Suprapubic skin (tissue), 4 donors: ENCODE results near the gene ANKRD13B. TPM values are rescaled to one million over a fixed set of nuclear protein-coding genes. Genes with fewer than 3 reads are reported as not detected.

ENCODE experiments used
- DNase-seq, 2 donors: peaks; one replicate each; pipeline ENCODE4 v3.0.0-alpha.2; 2019; ENCODE audit warnings: low spot score in 2 of 2
- H3K27ac ChIP-seq: fragments of 200-600 bp; sonication (generic); one replicate; pipeline ENCODE4 v1.5.1; 2019
- H3K27me3 ChIP-seq: fragments of 200-600 bp; sonication (generic); one replicate; pipeline ENCODE4 v1.5.1; 2019
- H3K36me3 ChIP-seq: fragments of 200-600 bp; sonication (generic); one replicate; pipeline ENCODE4 v1.5.1; 2019
- H3K4me1 ChIP-seq: fragments of 200-600 bp; sonication (generic); one replicate; pipeline ENCODE4 v1.5.1; 2019
- H3K4me3 ChIP-seq: fragments of 200-600 bp; sonication (generic); one replicate; pipeline ENCODE4 v1.5.1; 2019; ENCODE audit warnings: mild to moderate bottlenecking
- H3K9me3 ChIP-seq: fragments of 200-600 bp; sonication (generic); one replicate; pipeline ENCODE4 v1.5.1; 2019
- CTCF ChIP-seq, 2 donors: fragments of 200-600 bp in 1 of 2; fragments of 450-650 bp in 1 of 2; sonication (generic) in 1 of 2; IDR thresholded peaks; one replicate each; pipeline ENCODE4 v1.5.1; 2016 to 2019; ENCODE audit warnings: antibody characterized with exemption in 2 of 2, mild to moderate bottlenecking in 1 of 2, moderate library complexity in 1 of 2
- EP300 ChIP-seq: sonication (generic); formaldehyde crosslinking; IDR thresholded peaks from one replicate; pipeline ENCODE4 v1.6.1; 2017; ENCODE audit warnings: antibody characterized with exemption
- POLR2A ChIP-seq, 2 donors: fragments of 450-650 bp; IDR thresholded peaks; one replicate each; pipeline ENCODE4 v1.6.1; 2017; ENCODE audit warnings: antibody characterized with exemption in 2 of 2, mild to moderate bottlenecking in 2 of 2, moderate library complexity in 2 of 2
- POLR2AphosphoS5 ChIP-seq, 3 donors: sonication (generic); formaldehyde crosslinking; IDR thresholded peaks; one replicate each; pipeline ENCODE4 v1.6.1; 2017; ENCODE audit warnings: antibody characterized with exemption in 3 of 3
- WGBS: methylation state at CpG from one replicate; pipeline ENCODE4 v1.1.5; 2018; 5-methylcytosine and 5-hydroxymethylcytosine counted together
- total RNA-seq, 4 donors: library from RNA; depleted of rRNA; stranded (reverse); fragments of >200 nt; gene quantifications; one replicate each; pipeline ENCODE4 v1.1.0, GENCODE V29; 2016

ANKRD13B gene
- total RNA-seq, 4 donors from 2014 or later = 9.0 to 16.5 (median 10.8) TPM

- Histone ChIP-seq H3K27me3 (no peaks in the 10 kb centered on the region), H3K4me1 (peaks cover 82% of the 10 kb centered on the region), H3K36me3 (no peaks in the 10 kb centered on the region), H3K27ac (peak overlapping the region; percentile 86), H3K9me3 (no peaks in the 10 kb centered on the region), H3K4me3 (peak overlapping the region; percentile 88)
- WGBS = 7% methylated on average over 23 of the region's 25 CpGs
- TF ChIP-seq POLR2A (IDR thresholded peaks at IDR 0.05) (no peak), EP300 (no peak), CTCF (IDR thresholded peaks at IDR 0.05) (peak; percentile 74 to 95), POLR2AphosphoS5 (IDR thresholded peaks at IDR 0.05) (no peak)
- peak in 1 of 2 donors; percentile 91 for DNase-seq
Observed at GRCh38 chr17:29591737-29592608, 959 bp upstream of the ANKRD13B start.

- TF ChIP-seq CTCF (IDR thresholded peaks at IDR 0.05) (peak in 1 of 2 donors; percentile 18), EP300 (no peak), POLR2AphosphoS5 (IDR thresholded peaks at IDR 0.05) (no peak), POLR2A (IDR thresholded peaks at IDR 0.05) (no peak)
- Histone ChIP-seq H3K4me3 (peak overlapping the region; percentile 56), H3K36me3 (no peaks in the 10 kb centered on the region), H3K27me3 (no peaks in the 10 kb centered on the region), H3K27ac (no peak overlapping the region), H3K4me1 (peaks cover 71% of the 10 kb centered on the region), H3K9me3 (no peaks in the 10 kb centered on the region)
- DNase-seq = no peak
- WGBS = 21% methylated on average over 11 of the region's 64 CpGs
Observed at GRCh38 chr17:29593591-29594518, 923 bp downstream of the ANKRD13B start.

GRCh38 chr17:29594519-29595090 is 1.7 kb downstream of the ANKRD13B start:
- Histone ChIP-seq H3K27me3 (no peaks in the 10 kb centered on the region), H3K36me3 (no peaks in the 10 kb centered on the region), H3K9me3 (no peaks in the 10 kb centered on the region), H3K4me1 (peaks cover 70% of the 10 kb centered on the region), H3K27ac (no peak overlapping the region), H3K4me3 (peak overlapping the region; percentile 56)
- no peak for TF ChIP-seq EP300
- no peak for TF ChIP-seq CTCF (IDR thresholded peaks at IDR 0.05)
- no peak for TF ChIP-seq POLR2AphosphoS5 (IDR thresholded peaks at IDR 0.05)
- no peak for TF ChIP-seq POLR2A (IDR thresholded peaks at IDR 0.05)
- DNase-seq = no peak
- 100% methylated on average over 1 of the region's 11 CpGs for whole genome bisulfite sequencing

- 88% methylated on average over 3 of the region's 7 CpGs for WGBS
- Histone ChIP-seq H3K36me3 (no peaks in the 10 kb centered on the region), H3K4me1 (peaks cover 63% of the 10 kb centered on the region), H3K27ac (no peak overlapping the region), H3K4me3 (no peak overlapping the region), H3K27me3 (no peaks in the 10 kb centered on the region), H3K9me3 (no peaks in the 10 kb centered on the region)
- TF ChIP-seq EP300 (no peak), POLR2AphosphoS5 (IDR thresholded peaks at IDR 0.05) (no peak), POLR2A (IDR thresholded peaks at IDR 0.05) (no peak), CTCF (IDR thresholded peaks at IDR 0.05) (no peak)
- DNase-seq = no peak
Observed at GRCh38 chr17:29595107-29595942, 2.4 kb downstream of the ANKRD13B start.
